Mesothelial cell of epicardium (in vitro differentiated cells): Measurements from ENCODE around the gene ASMTL. TPM values are rescaled to one million over a fixed set of nuclear protein-coding genes. Genes with fewer than 3 reads are reported as not detected.

Experiments
- DNase-seq, 2 experiments: peaks; one replicate each; pipeline ENCODE4 v3.0.0; 2021; ENCODE audit warnings: low spot score in 2 of 2; ENCODE audit not compliant: unreplicated experiment in 2 of 2
- H3K27ac Mint-ChIP-seq: 2 replicates; pipeline ENCODE4 v1.8.0; 2021; ENCODE audit warnings: mixed read lengths
- H3K27me3 Mint-ChIP-seq: 2 replicates; pipeline ENCODE4 v1.8.0; 2021; ENCODE audit warnings: low read depth, mixed read lengths
- H3K36me3 Mint-ChIP-seq: 2 replicates; pipeline ENCODE4 v1.8.0; 2021; ENCODE audit warnings: mixed read lengths
- H3K4me1 Mint-ChIP-seq: 2 replicates; pipeline ENCODE4 v1.8.0; 2021; ENCODE audit warnings: mixed read lengths
- H3K4me3 Mint-ChIP-seq: 2 replicates; pipeline ENCODE4 v1.8.0; 2021; ENCODE audit warnings: mild to moderate bottlenecking, moderate library complexity, mixed read lengths
- H3K9me3 Mint-ChIP-seq: 2 replicates; pipeline ENCODE4 v1.8.0; 2021; ENCODE audit warnings: mixed read lengths
- CTCF ChIP-seq: fragments of 200-600 bp; sonication (generic); IDR thresholded peaks from one replicate; pipeline ENCODE4 v1.5.0; 2021; ENCODE audit warnings: antibody characterized with exemption; ENCODE audit not compliant: unreplicated experiment
- total RNA-seq: library from RNA; stranded (reverse); gene quantifications from 3 replicates; pipeline ENCODE4 v1.2.1, GENCODE V29; 2021

Gene ASMTL
- total RNA-seq, 1 donor from 2014 or later, result 31.9 TPM

- peaks cover 26% of the 10 kb centered on the region for H3K9me3 Mint-ChIP-seq
- no peak overlapping the region for H3K4me3 Mint-ChIP-seq
- H3K36me3 Mint-ChIP-seq, result peaks cover 59% of the 10 kb centered on the region
- no peak for DNase-seq
- no peak for TF ChIP-seq CTCF
- no peak overlapping the region for H3K27ac Mint-ChIP-seq
- no peaks in the 10 kb centered on the region for H3K27me3 Mint-ChIP-seq
- H3K4me1 Mint-ChIP-seq, result no peaks in the 10 kb centered on the region
Measured at GRCh38 chrX:1425381-1425780, 27.3 kb downstream of the ASMTL start.

GRCh38 chrX:1424147-1424851, 28.4 kb downstream of the ASMTL start:
- H3K4me3 Mint-ChIP-seq, result no peak overlapping the region
- no peaks in the 10 kb centered on the region for H3K27me3 Mint-ChIP-seq
- TF ChIP-seq CTCF, result no peak
- peaks cover 65% of the 10 kb centered on the region for H3K36me3 Mint-ChIP-seq
- H3K4me1 Mint-ChIP-seq, result no peaks in the 10 kb centered on the region
- no peak overlapping the region for H3K27ac Mint-ChIP-seq
- DNase-seq, result no peak
- H3K9me3 Mint-ChIP-seq, result peaks cover 26% of the 10 kb centered on the region

- H3K9me3 Mint-ChIP-seq, result peaks cover 26% of the 10 kb centered on the region
- H3K4me1 Mint-ChIP-seq, result no peaks in the 10 kb centered on the region
- H3K36me3 Mint-ChIP-seq, result peaks cover 65% of the 10 kb centered on the region
- no peak overlapping the region for H3K27ac Mint-ChIP-seq
- DNase-seq, result no peak
- H3K27me3 Mint-ChIP-seq, result no peaks in the 10 kb centered on the region
- no peak overlapping the region for H3K4me3 Mint-ChIP-seq
- no peak for TF ChIP-seq CTCF
Measured at GRCh38 chrX:1423215-1423614, 29.5 kb downstream of the ASMTL start.

GRCh38 chrX:1422135-1422465, 30.6 kb downstream of the ASMTL start:
- H3K27me3 Mint-ChIP-seq, result no peaks in the 10 kb centered on the region
- no peak for TF ChIP-seq CTCF
- H3K4me3 Mint-ChIP-seq, result no peak overlapping the region
- H3K27ac Mint-ChIP-seq, result no peak overlapping the region
- DNase-seq, result no peak
- H3K9me3 Mint-ChIP-seq, result peaks cover 26% of the 10 kb centered on the region
- peaks cover 61% of the 10 kb centered on the region for H3K36me3 Mint-ChIP-seq
- H3K4me1 Mint-ChIP-seq, result no peaks in the 10 kb centered on the region

GRCh38 chrX:1421433-1422134, 31.1 kb downstream of the ASMTL start:
- Mint-ChIP-seq H3K27me3 (no peaks in the 10 kb centered on the region), H3K4me1 (no peaks in the 10 kb centered on the region), H3K9me3 (peaks cover 26% of the 10 kb centered on the region), H3K36me3 (peaks cover 56% of the 10 kb centered on the region), H3K4me3 (no peak overlapping the region), H3K27ac (no peak overlapping the region)
- DNase-seq, result no peak
- no peak for TF ChIP-seq CTCF
